HepG2 (cell line): ENCODE data around the gene TRPT1. TPM values are rescaled to one million over a fixed set of nuclear protein-coding genes. Genes with fewer than 3 reads are reported as not detected.

Source experiments
- CEBPB ChIP-seq: IDR thresholded peaks from 2 replicates; pipeline ENCODE4 v1.6.1; 2011; ENCODE audit warnings: low read depth, low read length, improper control_type of control experiment, borderline replicate concordance
- HDAC2 ChIP-seq: sonication (generic); formaldehyde crosslinking; IDR thresholded peaks from 2 replicates; pipeline ENCODE4 v1.4.0; 2020; ENCODE audit warnings: missing genetic modification reagents
- HNRNPLL ChIP-seq: fragments of 200-400 bp; formaldehyde crosslinking; IDR thresholded peaks from 2 replicates; pipeline ENCODE4 v1.6.1; 2017; ENCODE audit warnings: mild to moderate bottlenecking, low read depth, low read length; ENCODE audit not compliant: poor library complexity, severe bottlenecking
- NCOA1 ChIP-seq: sonication (generic); formaldehyde crosslinking; IDR thresholded peaks from 2 replicates; pipeline ENCODE4 v1.9.0; 2021; ENCODE audit warnings: missing genetic modification reagents
- RAD51 ChIP-seq: fragments of 450-650 bp; IDR thresholded peaks from 2 replicates; pipeline ENCODE4 v1.6.1; 2016; ENCODE audit warnings: borderline replicate concordance
- RBM39 ChIP-seq: fragments of 200-400 bp; formaldehyde crosslinking; IDR thresholded peaks from one replicate; pipeline ENCODE4 v1.6.1; 2018; ENCODE audit warnings: antibody characterized with exemption, mild to moderate bottlenecking, low read depth, low read length; ENCODE audit not compliant: poor library complexity, severe bottlenecking
- TEAD3 ChIP-seq: optimal IDR thresholded peaks from 2 replicates; pipeline ENCODE3; 2016; ENCODE audit warnings: borderline replicate concordance
- ZNF180 ChIP-seq: sonication (generic); formaldehyde crosslinking; IDR thresholded peaks from 2 replicates; pipeline ENCODE4 v1.4.0; 2020; ENCODE audit warnings: low read depth, missing genetic modification reagents, borderline replicate concordance
- ZNF550 ChIP-seq: sonication (generic); formaldehyde crosslinking; IDR thresholded peaks from 2 replicates; pipeline ENCODE4 v1.4.0; 2020; ENCODE audit warnings: mild to moderate bottlenecking, missing genetic modification reagents, borderline replicate concordance
- ZNF598 ChIP-seq: sonication (generic); formaldehyde crosslinking; IDR thresholded peaks from 2 replicates; pipeline ENCODE4 v1.5.1; 2020; ENCODE audit warnings: mild to moderate bottlenecking, missing genetic modification reagents, borderline replicate concordance
- ZNF747 ChIP-seq: sonication (generic); formaldehyde crosslinking; IDR thresholded peaks from 2 replicates; pipeline ENCODE4 v1.8.1; 2023; ENCODE audit warnings: missing genetic modification reagents, mild to moderate bottlenecking, borderline replicate concordance
- ZNF777 ChIP-seq: sonication (generic); formaldehyde crosslinking; IDR thresholded peaks from 2 replicates; pipeline ENCODE4 v1.4.0; 2020; ENCODE audit warnings: missing genetic modification reagents
- polyA plus RNA-seq, 8 experiments: library from polyadenylated mRNA; depleted of rRNA in 3 of 8; stranded (reverse) in 7 of 8; unstranded in 1 of 8; fragments of >200 nt; fragmentation: Illumina TruSeq in 4 of 8; extraction: Trizol in 4 of 8; gene quantifications; 2 replicates each; pipeline versions ENCODE4 v1.2.1 to v1.2.3, GENCODE V29; 2011 to 2016; ENCODE audit warnings: low read depth in 4 of 8, missing spikeins in 1 of 8, mixed read lengths in 1 of 8; ENCODE audit not compliant: insufficient read depth in 1 of 8
- total RNA-seq, 5 experiments: library from RNA; depleted of rRNA; stranded (reverse); fragments of >200 nt; fragmentation: Illumina TruSeq; extraction: Trizol; gene quantifications; 2 replicates each; pipeline ENCODE4 v1.2.3, GENCODE V29; 2016; ENCODE audit warnings: low read depth in 1 of 5
- TF ChIP-seq, protein P1 (sequence below): sonication (generic); formaldehyde crosslinking; IDR thresholded peaks from 2 replicates; pipeline ENCODE4 v1.5.0; 2020; ENCODE audit warnings: mild to moderate bottlenecking, missing genetic modification reagents, moderate library complexity
- TF ChIP-seq, protein P2 (sequence below), 2 experiments: sonication (generic) in 1 of 2; formaldehyde crosslinking in 1 of 2; IDR thresholded peaks; 2 replicates each; pipeline versions ENCODE4 v1.4.0 to v1.6.1; 2016 to 2020; ENCODE audit warnings: borderline replicate concordance in 1 of 2, low read depth in 1 of 2, mild to moderate bottlenecking in 1 of 2, missing genetic modification reagents in 1 of 2
- TF ChIP-seq, protein P3 (sequence below): sonication (generic); formaldehyde crosslinking; IDR thresholded peaks from 2 replicates; pipeline ENCODE4 v1.5.1; 2020; ENCODE audit warnings: mild to moderate bottlenecking, missing genetic modification reagents, moderate library complexity
- TF ChIP-seq, protein P4 (sequence below): sonication (generic); formaldehyde crosslinking; IDR thresholded peaks from 2 replicates; pipeline ENCODE4 v1.8.1; 2023; ENCODE audit warnings: mild to moderate bottlenecking, inconsistent platforms, moderate library complexity, missing genetic modification reagents, borderline replicate concordance

Gene TRPT1
- total and polyA plus RNA-seq, 2 of the 13 experiments (the other 11 are each of a cell fraction or from before 2014, with no cell fraction given): 24.8 to 40.7 TPM

DNA sequence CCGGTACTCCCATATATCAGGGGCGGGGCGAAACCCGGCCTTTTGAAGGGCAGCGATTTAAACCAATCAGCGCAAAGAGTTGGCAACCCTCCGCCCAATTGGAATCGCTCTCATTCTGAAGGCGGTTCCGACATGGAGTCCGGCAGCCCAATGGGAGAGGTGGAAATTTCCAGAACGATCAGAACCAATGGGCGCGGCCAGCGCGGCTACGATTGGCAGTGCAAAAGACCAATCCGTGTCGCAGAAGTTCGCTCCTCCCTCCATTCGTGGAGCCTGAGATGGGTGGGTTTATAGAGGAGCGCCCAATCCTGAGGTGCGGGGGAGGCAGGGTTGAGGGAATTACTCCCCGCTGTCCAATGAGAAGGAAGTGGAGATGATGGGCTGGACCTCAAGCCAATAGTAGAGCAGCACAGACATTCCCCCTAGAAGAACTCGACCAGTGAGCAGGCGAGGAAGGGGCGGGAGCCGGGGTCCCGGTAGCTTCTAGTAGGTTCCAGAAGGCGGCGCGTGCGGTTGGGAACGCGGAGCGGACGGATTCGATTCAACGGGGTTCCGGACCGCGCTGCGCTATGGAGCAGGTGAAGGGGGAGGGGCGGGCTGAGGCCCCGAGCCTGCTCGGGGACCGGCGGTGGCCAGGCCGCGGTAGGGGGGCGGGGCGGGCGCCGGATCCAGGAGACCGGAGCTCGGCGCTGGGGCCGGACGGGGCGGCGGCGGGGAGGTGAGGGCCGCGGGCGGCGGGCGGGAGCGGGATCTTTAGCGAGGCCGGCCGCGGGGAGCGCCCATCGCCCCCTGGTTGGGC is 40.1 kb downstream of the TRPT1 start, which contains the start of gene STIP1 (continued):
- TF ChIP-seq, protein P1, sequence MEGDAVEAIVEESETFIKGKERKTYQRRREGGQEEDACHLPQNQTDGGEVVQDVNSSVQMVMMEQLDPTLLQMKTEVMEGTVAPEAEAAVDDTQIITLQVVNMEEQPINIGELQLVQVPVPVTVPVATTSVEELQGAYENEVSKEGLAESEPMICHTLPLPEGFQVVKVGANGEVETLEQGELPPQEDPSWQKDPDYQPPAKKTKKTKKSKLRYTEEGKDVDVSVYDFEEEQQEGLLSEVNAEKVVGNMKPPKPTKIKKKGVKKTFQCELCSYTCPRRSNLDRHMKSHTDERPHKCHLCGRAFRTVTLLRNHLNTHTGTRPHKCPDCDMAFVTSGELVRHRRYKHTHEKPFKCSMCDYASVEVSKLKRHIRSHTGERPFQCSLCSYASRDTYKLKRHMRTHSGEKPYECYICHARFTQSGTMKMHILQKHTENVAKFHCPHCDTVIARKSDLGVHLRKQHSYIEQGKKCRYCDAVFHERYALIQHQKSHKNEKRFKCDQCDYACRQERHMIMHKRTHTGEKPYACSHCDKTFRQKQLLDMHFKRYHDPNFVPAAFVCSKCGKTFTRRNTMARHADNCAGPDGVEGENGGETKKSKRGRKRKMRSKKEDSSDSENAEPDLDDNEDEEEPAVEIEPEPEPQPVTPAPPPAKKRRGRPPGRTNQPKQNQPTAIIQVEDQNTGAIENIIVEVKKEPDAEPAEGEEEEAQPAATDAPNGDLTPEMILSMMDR (CRISPR knock-in tag): peak; percentile 60
- peak; percentile 76 for TF ChIP-seq HNRNPLL
- TF ChIP-seq ZNF180 (CRISPR knock-in tag): no peak
- peak; percentile 16 for TF ChIP-seq RBM39
- peak; percentile 89 for TF ChIP-seq TEAD3 (CRISPR knock-in tag)
- TF ChIP-seq CEBPB: no peak
- TF ChIP-seq, protein P2, sequence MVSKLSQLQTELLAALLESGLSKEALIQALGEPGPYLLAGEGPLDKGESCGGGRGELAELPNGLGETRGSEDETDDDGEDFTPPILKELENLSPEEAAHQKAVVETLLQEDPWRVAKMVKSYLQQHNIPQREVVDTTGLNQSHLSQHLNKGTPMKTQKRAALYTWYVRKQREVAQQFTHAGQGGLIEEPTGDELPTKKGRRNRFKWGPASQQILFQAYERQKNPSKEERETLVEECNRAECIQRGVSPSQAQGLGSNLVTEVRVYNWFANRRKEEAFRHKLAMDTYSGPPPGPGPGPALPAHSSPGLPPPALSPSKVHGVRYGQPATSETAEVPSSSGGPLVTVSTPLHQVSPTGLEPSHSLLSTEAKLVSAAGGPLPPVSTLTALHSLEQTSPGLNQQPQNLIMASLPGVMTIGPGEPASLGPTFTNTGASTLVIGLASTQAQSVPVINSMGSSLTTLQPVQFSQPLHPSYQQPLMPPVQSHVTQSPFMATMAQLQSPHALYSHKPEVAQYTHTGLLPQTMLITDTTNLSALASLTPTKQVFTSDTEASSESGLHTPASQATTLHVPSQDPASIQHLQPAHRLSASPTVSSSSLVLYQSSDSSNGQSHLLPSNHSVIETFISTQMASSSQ (IDR thresholded peaks at IDR 0.05; ENCODE audit: low read depth): no peak
- TF ChIP-seq, protein P2 (CRISPR knock-in tag; IDR thresholded peaks at IDR 0.05; ENCODE audit: borderline replicate concordance): no peak
- TF ChIP-seq ZNF598 (CRISPR knock-in tag): no peak
- TF ChIP-seq ZNF550: no peak
- TF ChIP-seq ZNF747 (CRISPR knock-in tag): no peak
- TF ChIP-seq, protein P3, sequence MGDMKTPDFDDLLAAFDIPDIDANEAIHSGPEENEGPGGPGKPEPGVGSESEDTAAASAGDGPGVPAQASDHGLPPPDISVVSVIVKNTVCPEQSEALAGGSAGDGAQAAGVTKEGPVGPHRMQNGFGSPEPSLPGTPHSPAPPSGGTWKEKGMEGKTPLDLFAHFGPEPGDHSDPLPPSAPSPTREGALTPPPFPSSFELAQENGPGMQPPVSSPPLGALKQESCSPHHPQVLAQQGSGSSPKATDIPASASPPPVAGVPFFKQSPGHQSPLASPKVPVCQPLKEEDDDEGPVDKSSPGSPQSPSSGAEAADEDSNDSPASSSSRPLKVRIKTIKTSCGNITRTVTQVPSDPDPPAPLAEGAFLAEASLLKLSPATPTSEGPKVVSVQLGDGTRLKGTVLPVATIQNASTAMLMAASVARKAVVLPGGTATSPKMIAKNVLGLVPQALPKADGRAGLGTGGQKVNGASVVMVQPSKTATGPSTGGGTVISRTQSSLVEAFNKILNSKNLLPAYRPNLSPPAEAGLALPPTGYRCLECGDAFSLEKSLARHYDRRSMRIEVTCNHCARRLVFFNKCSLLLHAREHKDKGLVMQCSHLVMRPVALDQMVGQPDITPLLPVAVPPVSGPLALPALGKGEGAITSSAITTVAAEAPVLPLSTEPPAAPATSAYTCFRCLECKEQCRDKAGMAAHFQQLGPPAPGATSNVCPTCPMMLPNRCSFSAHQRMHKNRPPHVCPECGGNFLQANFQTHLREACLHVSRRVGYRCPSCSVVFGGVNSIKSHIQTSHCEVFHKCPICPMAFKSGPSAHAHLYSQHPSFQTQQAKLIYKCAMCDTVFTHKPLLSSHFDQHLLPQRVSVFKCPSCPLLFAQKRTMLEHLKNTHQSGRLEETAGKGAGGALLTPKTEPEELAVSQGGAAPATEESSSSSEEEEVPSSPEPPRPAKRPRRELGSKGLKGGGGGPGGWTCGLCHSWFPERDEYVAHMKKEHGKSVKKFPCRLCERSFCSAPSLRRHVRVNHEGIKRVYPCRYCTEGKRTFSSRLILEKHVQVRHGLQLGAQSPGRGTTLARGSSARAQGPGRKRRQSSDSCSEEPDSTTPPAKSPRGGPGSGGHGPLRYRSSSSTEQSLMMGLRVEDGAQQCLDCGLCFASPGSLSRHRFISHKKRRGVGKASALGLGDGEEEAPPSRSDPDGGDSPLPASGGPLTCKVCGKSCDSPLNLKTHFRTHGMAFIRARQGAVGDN (CRISPR knock-in tag): peak; percentile 68; the same call in 1 of the 2 replicates
- TF ChIP-seq NCOA1 (CRISPR knock-in tag): no peak
- no peak; the same call in 1 of the 2 replicates for TF ChIP-seq ZNF777 (CRISPR knock-in tag)
- TF ChIP-seq, protein P4, sequence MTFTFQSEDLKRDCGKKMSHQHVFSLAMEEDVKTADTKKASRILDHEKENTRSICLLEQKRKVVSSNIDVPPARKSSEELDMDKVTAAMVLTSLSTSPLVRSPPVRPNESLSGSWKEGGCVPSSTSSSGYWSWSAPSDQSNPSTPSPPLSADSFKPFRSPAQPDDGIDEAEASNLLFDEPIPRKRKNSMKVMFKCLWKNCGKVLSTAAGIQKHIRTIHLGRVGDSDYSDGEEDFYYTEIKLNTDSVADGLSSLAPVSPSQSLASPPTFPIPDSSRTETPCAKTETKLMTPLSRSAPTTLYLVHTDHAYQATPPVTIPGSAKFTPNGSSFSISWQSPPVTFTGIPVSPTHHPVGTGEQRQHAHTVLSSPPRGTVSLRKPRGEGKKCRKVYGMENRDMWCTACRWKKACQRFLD (CRISPR knock-in tag): no peak; the same call in 1 of the 2 replicates
- no peak for TF ChIP-seq HDAC2
- TF ChIP-seq RAD51: no peak
